HG03097 (cell line): ENCODE results near the gene RNU6-1.

Experiments used
- ATAC-seq: cut with Tn5 transposase; IDR thresholded peaks from one replicate; pipeline ENCODE4 v1.9.1; 2021; ENCODE audit not compliant: unreplicated experiment, low FRiP score

The RNU6-1 gene

GRCh38 chr15:67834581-67835296 lies 5.1 kb downstream of the RNU6-1 start:
- no peak for ATAC-seq

DNA sequence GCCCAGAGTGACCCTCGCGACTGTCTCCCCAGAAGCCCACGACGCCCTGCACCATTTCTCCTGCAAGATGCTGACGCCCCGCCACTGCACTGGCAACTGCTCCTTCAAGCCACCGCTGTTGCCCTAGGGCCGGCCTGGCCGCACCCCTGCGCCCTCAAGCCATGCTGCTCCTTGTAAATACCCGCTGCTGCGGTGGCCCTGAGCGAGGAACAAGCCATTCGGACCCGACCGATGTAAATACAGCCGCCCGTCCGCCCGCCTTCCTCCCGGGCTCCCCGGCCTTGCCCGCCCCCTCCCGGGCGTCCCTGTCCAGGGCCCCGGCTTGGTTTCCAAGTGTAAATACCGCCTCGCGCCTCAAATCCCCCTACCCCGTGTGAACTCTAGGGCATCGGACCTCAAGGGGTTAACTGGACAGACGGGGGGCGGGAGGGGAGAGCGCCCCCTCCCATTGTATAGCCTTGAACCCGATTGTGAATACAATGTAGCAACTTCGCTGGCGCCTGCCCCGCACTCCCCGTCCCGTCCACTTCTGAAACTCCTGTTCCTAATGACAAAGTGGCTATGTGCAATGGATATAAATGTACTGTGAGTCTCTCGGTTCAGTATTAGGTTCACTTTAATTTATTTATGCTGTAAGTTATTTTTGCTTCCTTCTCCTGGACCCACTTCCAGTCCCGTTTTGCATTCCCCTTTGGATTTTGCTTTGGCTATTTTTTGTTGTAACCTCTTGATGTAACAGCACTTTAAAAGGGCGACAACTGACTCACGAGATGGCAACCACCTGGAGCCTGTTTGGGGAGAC lies 5.9 kb downstream of the RNU6-1 start:
- no peak for ATAC-seq

DNA sequence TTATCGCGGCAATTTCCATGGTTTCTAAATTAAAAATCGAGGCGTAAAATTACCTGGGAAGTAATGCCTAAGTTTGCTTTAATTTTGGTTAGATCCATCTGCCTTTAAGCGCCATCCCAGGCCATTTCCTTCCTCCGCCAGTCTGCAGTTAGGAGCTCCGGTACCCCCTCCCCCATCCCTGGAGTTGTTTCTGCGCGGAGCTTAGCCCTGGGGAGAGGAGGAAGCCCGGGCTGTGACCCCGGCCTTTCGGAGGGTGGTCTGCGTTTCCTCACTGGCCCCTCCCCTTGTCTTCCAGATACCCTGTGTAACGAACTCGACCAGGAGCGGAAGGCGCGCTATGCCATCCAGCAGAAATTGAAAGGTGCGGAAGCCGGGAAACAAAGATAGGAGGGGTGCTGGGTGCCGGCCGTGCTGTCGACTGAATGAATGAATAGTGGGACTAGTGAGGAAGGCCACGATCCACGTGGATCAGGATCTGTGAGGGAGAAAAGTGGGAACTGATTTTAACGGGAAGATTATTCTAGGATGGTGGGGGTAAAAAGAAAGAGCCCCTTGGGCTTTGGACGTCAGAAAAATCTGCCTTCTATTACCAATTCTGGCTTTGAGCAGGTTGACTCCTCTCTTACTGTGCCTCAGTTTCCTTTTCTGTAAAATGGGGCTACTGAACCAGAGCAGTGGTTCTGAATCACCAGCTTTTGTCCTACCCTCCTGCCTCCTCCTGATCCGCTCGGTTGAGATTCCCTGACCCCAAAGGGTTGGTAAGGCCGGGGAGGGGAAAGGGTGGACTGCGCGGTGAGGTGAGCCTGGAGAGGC lies 6.7 kb downstream of the RNU6-1 start:
- ATAC-seq, result no peak

DNA sequence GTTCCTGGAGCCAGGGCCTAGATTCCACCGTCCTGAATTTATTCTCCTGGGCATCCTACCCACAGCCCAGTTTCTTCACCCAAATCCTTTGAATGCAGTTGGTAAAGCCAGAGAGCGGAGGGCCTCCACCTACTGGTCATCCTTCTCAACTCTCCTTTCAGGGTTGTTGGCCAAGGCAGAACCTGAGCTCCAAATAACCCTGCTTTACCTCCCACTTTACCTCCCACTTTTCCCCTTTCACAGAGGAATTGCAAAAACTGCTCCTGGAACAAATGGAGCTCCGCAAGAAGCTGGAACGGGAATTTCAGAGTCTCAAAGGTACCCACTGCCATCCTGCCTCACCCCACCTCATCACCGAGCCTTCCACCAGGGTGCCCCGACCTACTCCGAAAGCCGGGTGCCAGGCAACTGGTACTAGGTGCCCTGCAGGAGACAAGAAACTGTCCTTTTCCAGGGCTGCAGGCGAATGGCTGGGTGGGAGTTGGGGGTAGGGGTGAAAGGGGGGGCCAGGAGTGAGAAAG lies 7.8 kb downstream of the RNU6-1 start:
- ATAC-seq, result no peak

DNA sequence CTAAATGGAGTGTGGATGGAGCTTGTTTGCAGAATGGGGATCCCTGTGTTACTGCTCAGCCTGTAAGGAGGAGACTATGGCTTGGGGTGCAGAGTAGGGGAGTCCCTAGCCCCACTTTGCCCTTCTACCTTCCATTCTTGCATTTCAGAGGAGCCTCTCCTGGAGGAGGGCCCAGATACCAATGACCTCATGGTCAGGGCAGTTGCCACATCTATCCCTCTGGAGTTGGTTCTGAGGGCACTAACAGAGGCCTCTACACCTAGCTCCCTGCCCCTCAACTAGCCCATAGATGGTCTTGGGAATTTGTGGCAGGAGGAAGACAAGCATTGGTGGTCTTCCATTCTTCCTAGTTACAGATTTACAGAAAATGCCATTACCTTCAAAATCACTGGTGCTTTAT lies 8.5 kb downstream of the RNU6-1 start:
- ATAC-seq, result no peak

- no peak for ATAC-seq
Measured at GRCh38 chr15:67829647-67830504, 10.0 kb downstream of the RNU6-1 start.

GRCh38 chr15:67828969-67829646 lies 10.7 kb downstream of the RNU6-1 start:
- ATAC-seq, result no peak

DNA sequence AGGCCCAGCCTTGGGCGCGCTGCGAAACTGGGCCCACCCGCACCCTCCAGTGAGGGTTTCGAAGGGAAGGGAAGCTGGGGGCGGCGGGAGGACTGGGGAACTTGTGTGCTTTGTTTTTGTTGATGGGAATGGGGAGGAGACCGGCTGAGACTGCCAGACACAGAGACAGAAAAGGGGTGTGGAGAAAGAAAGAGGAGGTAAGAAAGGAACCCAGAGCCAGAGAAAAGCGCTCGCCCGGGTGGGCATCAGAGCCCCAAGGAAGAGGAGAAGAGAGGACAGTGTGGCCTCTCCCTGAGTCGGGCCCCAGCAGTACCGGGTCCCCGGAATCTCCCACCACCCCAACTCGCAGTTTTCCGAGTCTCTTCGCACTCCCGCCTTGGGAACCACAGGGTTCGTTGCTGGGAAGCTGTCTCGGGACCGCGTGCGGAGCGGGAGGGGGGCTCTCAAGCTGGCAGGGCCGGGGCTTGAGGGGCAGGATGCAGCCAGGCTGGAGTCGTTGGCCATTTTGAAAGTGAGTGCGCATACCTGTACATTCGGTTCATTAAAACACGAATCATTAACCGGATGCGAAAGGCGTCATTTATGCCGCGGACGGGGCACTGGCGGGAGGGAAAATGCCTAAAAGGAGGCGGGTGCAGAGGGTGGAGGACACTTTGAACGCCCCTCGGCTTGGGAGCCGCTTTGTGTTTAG lies 11.4 kb downstream of the RNU6-1 start:
- ATAC-seq, result no peak

- no peak for ATAC-seq
Measured at GRCh38 chr15:67827562-67828277, 12.1 kb downstream of the RNU6-1 start.

GRCh38 chr15:67826717-67827561 lies 12.9 kb downstream of the RNU6-1 start:
- ATAC-seq, result no peak

GRCh38 chr15:67825881-67826716 lies 13.7 kb downstream of the RNU6-1 start:
- ATAC-seq, result no peak

GRCh38 chr15:67824976-67825880 lies 14.6 kb downstream of the RNU6-1 start, which contains the start of gene SKOR1:
Gene SKOR1 (plus strand): TSS chr15:67825509. CDS start chr15:67825603, 94 bp downstream.
- no peak for ATAC-seq

GRCh38 chr15:67824197-67824968 lies 15.5 kb downstream of the RNU6-1 start:
- no peak for ATAC-seq

- ATAC-seq, result no peak
Measured at GRCh38 chr15:67823314-67824196, 16.3 kb downstream of the RNU6-1 start.
